Lung (tissue), 12 donors: ENCODE results near the gene JMJD6. TPM values are rescaled to one million over a fixed set of nuclear protein-coding genes. Genes with fewer than 3 reads are reported as not detected.

Experiments used
- ATAC-seq: fragments of 200-7000 bp; cut with Tn5 transposase; one replicate; pipeline ENCODE4 v1.9.1; 2020; ENCODE audit warnings: moderate number of reproducible peaks; ENCODE audit not compliant: insufficient read depth, low FRiP score
- DNase-seq, 3 donors: peaks; one replicate each; pipeline ENCODE4 v3.0.0-alpha.2; 2013 to 2017
- H3K27ac ChIP-seq, 2 donors: one replicate each; pipeline ENCODE4 v1.5.1; 2013; ENCODE audit warnings: mild to moderate bottlenecking in 2 of 2, moderate library complexity in 2 of 2, control low read depth in 1 of 2, inconsistent platforms in 1 of 2, low read depth in 1 of 2, low read length in 1 of 2
- H3K27me3 ChIP-seq, 3 donors: one replicate each; pipeline ENCODE4 v1.5.1; 2013; ENCODE audit warnings: low read length in 2 of 3; ENCODE audit not compliant: control insufficient read depth in 3 of 3, insufficient read depth in 3 of 3
- H3K36me3 ChIP-seq, 4 donors: one replicate each; pipeline ENCODE4 v1.5.1; 2013; ENCODE audit warnings: low read length in 4 of 4, mild to moderate bottlenecking in 1 of 4, moderate library complexity in 1 of 4; ENCODE audit not compliant: control insufficient read depth in 4 of 4, insufficient read depth in 4 of 4
- H3K4me1 ChIP-seq, 5 donors: one replicate each; pipeline ENCODE4 v1.5.1; 2013; ENCODE audit warnings: low read length in 5 of 5, mild to moderate bottlenecking in 2 of 5, moderate library complexity in 1 of 5; ENCODE audit not compliant: control insufficient read depth in 5 of 5, insufficient read depth in 5 of 5
- H3K4me3 ChIP-seq: one replicate; pipeline ENCODE4 v1.5.1; 2013; ENCODE audit warnings: mild to moderate bottlenecking, control low read depth, moderate library complexity
- H3K9ac ChIP-seq, 2 donors: one replicate each; pipeline ENCODE4 v1.5.1; 2013; ENCODE audit warnings: low read length in 2 of 2, control low read depth in 1 of 2; ENCODE audit not compliant: insufficient read depth in 1 of 2
- H3K9me3 ChIP-seq, 4 donors: one replicate each; pipeline ENCODE4 v1.5.1; 2013; ENCODE audit warnings: low read length in 3 of 4, mild to moderate bottlenecking in 1 of 4, moderate library complexity in 1 of 4; ENCODE audit not compliant: control insufficient read depth in 4 of 4, insufficient read depth in 3 of 4
- CTCF ChIP-seq: IDR thresholded peaks from 2 replicates; pipeline ENCODE4 v1.5.1; 2012; ENCODE audit warnings: mild to moderate bottlenecking; ENCODE audit errors: control extremely low read depth, extremely low read depth
- WGBS, 2 donors: extraction: QIAGEN DNeasy Blood & Tissue Kit; methylation state at CpG; one replicate each; pipeline ENCODE4 v1.1.7; 2013; 5-methylcytosine and 5-hydroxymethylcytosine counted together
- polyA plus RNA-seq, 2 donors: library from polyadenylated mRNA; stranded (reverse); fragments of 200-250 nt; gene quantifications; one replicate each; pipeline ENCODE4 v1.2.1, GENCODE V29; 2013
- total RNA-seq, 2 donors: library from RNA; depleted of rRNA in 1 of 2; stranded (reverse); fragments of >200 nt in 1 of 2; gene quantifications; one replicate each; pipeline ENCODE4 v1.2.1, GENCODE V29; 2014 to 2021
- donor health status: control.
- donor health status: control.
- donor health status: Bipolar disorder and iron deficiency.
- donor health status: healthy.
- donor health status: DM: yes; HTN: yes; CAD: no.

Gene JMJD6
- total and polyA plus RNA-seq, 4 donors: 23.8 to 52.9 (median 30.0) TPM

GRCh38 chr17:76685846-76686245 lies 40.6 kb downstream of the JMJD6 start:
- no peak for ATAC-seq
- Histone ChIP-seq H3K36me3 (peaks cover 0 to 43% (median 2%) of the 10 kb centered on the region in 4 donors), H3K27ac (no peak overlapping the region), H3K9ac (no peak overlapping the region), H3K9me3 (no peaks in the 10 kb centered on the region), H3K27me3 (no peaks in the 10 kb centered on the region), H3K4me1 (peaks cover 0 to 37% (median 17%) of the 10 kb centered on the region in 5 donors), H3K4me3 (no peak overlapping the region)
- DNase-seq: no peak
- WGBS, 2 donors: 80 to 87% methylated on average over 8 of the region's 8 CpGs
- TF ChIP-seq CTCF: no peak

- Histone ChIP-seq H3K4me1 (peaks cover 0 to 35% (median 17%) of the 10 kb centered on the region in 5 donors), H3K27ac (no peak overlapping the region), H3K9ac (no peak overlapping the region), H3K27me3 (no peaks in the 10 kb centered on the region), H3K36me3 (peaks cover 0 to 43% (median 2%) of the 10 kb centered on the region in 4 donors), H3K4me3 (no peak overlapping the region), H3K9me3 (no peaks in the 10 kb centered on the region)
- WGBS, 2 donors: 88 to 93% methylated on average over 12 of the region's 12 CpGs
- ATAC-seq: no peak
- no peak for DNase-seq
- no peak for TF ChIP-seq CTCF
These were observed 41.0 kb downstream of the JMJD6 start for GRCh38 chr17:76685366-76685765.

GRCh38 chr17:76684756-76685155 lies 41.6 kb downstream of the JMJD6 start:
- peaks cover 0 to 43% (median 2%) of the 10 kb centered on the region in 4 donors for H3K36me3 ChIP-seq
- no peak for ATAC-seq
- H3K9ac ChIP-seq: no peak overlapping the region
- no peak overlapping the region for H3K27ac ChIP-seq
- H3K9me3 ChIP-seq: no peaks in the 10 kb centered on the region
- no peak overlapping the region for H3K4me3 ChIP-seq
- H3K4me1 ChIP-seq: peaks cover 0 to 35% (median 17%) of the 10 kb centered on the region in 5 donors
- no peak for DNase-seq
- WGBS, 2 donors: 84 to 88% methylated on average over 7 of the region's 7 CpGs
- TF ChIP-seq CTCF: no peak
- no peaks in the 10 kb centered on the region for H3K27me3 ChIP-seq
